Measurements from ENCODE around the gene FBLIM1.

Gene FBLIM1

GRCh38 chr1:15737324-15738319 is 21.0 kb upstream of the FBLIM1 start:
- H3K4ac ChIP-seq (ENCODE audit: low read depth in 1 of 2, low read length in 2 of 2), result no peak overlapping the region
- no peak overlapping the region for H2AK5ac ChIP-seq (ENCODE audit: low read length, severe bottlenecking)
- no peak overlapping the region for H2BK120ac ChIP-seq (ENCODE audit: low read depth, low read length)
- no peak overlapping the region for H4K91ac ChIP-seq (ENCODE audit: low read length)
- H2AFZ ChIP-seq (ENCODE audit: low read depth, low read length), result no peak overlapping the region
- H3K18ac ChIP-seq (ENCODE audit: low read depth in 1 of 2, low read length in 2 of 2), result no peak overlapping the region
- H3K27ac ChIP-seq (ENCODE audit: low read length, poor library complexity, severe bottlenecking), result no peak overlapping the region
- H3K4me1 ChIP-seq (ENCODE audit: control insufficient read depth, insufficient read depth, low read depth, low read length), result peaks cover 7% of the 10 kb centered on the region
- no peak overlapping the region for H3K4me2 ChIP-seq (ENCODE audit: low read length, poor library complexity, severe bottlenecking)
- peak overlapping the region in 1 of 2 experiments; percentile 1 for H3K14ac ChIP-seq (ENCODE audit: low read length in 2 of 2)
- H3K4me3 ChIP-seq (ENCODE audit: insufficient read depth in 1 of 2, low read depth in 1 of 2, low read length in 2 of 2), result no peak overlapping the region
- 89% methylated on average over 20 of the region's 20 CpGs for WGBS
- DNase-seq, result no peak
- no peak overlapping the region for H3K9ac ChIP-seq (ENCODE audit: low read length)
- H2BK5ac ChIP-seq (ENCODE audit: low read depth, low read length, poor library complexity, severe bottlenecking), result no peak overlapping the region
- no peaks in the 10 kb centered on the region for H3K9me3 ChIP-seq (ENCODE audit: control insufficient read depth, low read length)
- H3K36me3 ChIP-seq (ENCODE audit: control insufficient read depth in 1 of 2, insufficient read depth in 2 of 2, low read depth in 1 of 2, low read length in 2 of 2), result peaks cover 31 to 43% of the 10 kb centered on the region in 2 experiments
- no peaks in the 10 kb centered on the region for H3K79me1 ChIP-seq (replicated peaks; ENCODE audit: low read length, poor library complexity, severe bottlenecking)
- no peak overlapping the region for H2BK12ac ChIP-seq (ENCODE audit: low read length in 2 of 2)
- no peak overlapping the region for H2BK15ac ChIP-seq (ENCODE audit: low read depth, poor library complexity, severe bottlenecking)
- H3K27me3 ChIP-seq (ENCODE audit: control insufficient read depth in 1 of 2, insufficient read depth in 1 of 2, low read length in 2 of 2), result no peaks in the 10 kb centered on the region
- H4K8ac ChIP-seq (ENCODE audit: low read length), result no peak overlapping the region
- H3K23ac ChIP-seq (ENCODE audit: low read length in 2 of 2), result no peak overlapping the region

- Histone ChIP-seq H2BK5ac (ENCODE audit: low read depth, low read length, poor library complexity, severe bottlenecking) (no peak overlapping the region), H3K14ac (ENCODE audit: low read length in 2 of 2) (no peak overlapping the region), H2BK12ac (ENCODE audit: low read length in 2 of 2) (no peak overlapping the region), H3K9me3 (ENCODE audit: control insufficient read depth, low read length) (no peaks in the 10 kb centered on the region), H3K9ac (ENCODE audit: low read length) (no peak overlapping the region), H3K4me3 (ENCODE audit: insufficient read depth in 1 of 2, low read depth in 1 of 2, low read length in 2 of 2) (no peak overlapping the region), H3K4me2 (ENCODE audit: low read length, poor library complexity, severe bottlenecking) (no peak overlapping the region), H2BK120ac (ENCODE audit: low read depth, low read length) (no peak overlapping the region), H3K4ac (ENCODE audit: low read depth in 1 of 2, low read length in 2 of 2) (no peak overlapping the region), H3K18ac (ENCODE audit: low read depth in 1 of 2, low read length in 2 of 2) (no peak overlapping the region), H3K27me3 (ENCODE audit: control insufficient read depth in 1 of 2, insufficient read depth in 1 of 2, low read length in 2 of 2) (no peaks in the 10 kb centered on the region), H4K91ac (ENCODE audit: low read length) (no peak overlapping the region), H3K27ac (ENCODE audit: low read length, poor library complexity, severe bottlenecking) (no peak overlapping the region), H2BK15ac (ENCODE audit: low read depth, poor library complexity, severe bottlenecking) (no peak overlapping the region), H3K79me1 (replicated peaks; ENCODE audit: low read length, poor library complexity, severe bottlenecking) (no peaks in the 10 kb centered on the region), H3K4me1 (ENCODE audit: control insufficient read depth, insufficient read depth, low read depth, low read length) (peaks cover 7% of the 10 kb centered on the region), H3K36me3 (ENCODE audit: control insufficient read depth in 1 of 2, insufficient read depth in 2 of 2, low read depth in 1 of 2, low read length in 2 of 2) (peaks cover 21 to 34% of the 10 kb centered on the region in 2 experiments), H4K8ac (ENCODE audit: low read length) (no peak overlapping the region), H2AFZ (ENCODE audit: low read depth, low read length) (no peak overlapping the region), H2AK5ac (ENCODE audit: low read length, severe bottlenecking) (no peak overlapping the region), H3K23ac (ENCODE audit: low read length in 2 of 2) (no peak overlapping the region)
- WGBS, result 89% methylated on average over 15 of the region's 15 CpGs
- DNase-seq, result no peak
Measured at GRCh38 chr1:15738416-15739113, 20.0 kb upstream of the FBLIM1 start.

GRCh38 chr1:15739259-15739658 is 19.3 kb upstream of the FBLIM1 start:
- Histone ChIP-seq H2BK12ac (ENCODE audit: low read length in 2 of 2) (no peak overlapping the region), H3K4ac (ENCODE audit: low read depth in 1 of 2, low read length in 2 of 2) (no peak overlapping the region), H3K27me3 (ENCODE audit: control insufficient read depth in 1 of 2, insufficient read depth in 1 of 2, low read length in 2 of 2) (no peaks in the 10 kb centered on the region), H3K4me3 (ENCODE audit: insufficient read depth in 1 of 2, low read depth in 1 of 2, low read length in 2 of 2) (no peak overlapping the region), H3K18ac (ENCODE audit: low read depth in 1 of 2, low read length in 2 of 2) (no peak overlapping the region), H4K91ac (ENCODE audit: low read length) (no peak overlapping the region), H2BK120ac (ENCODE audit: low read depth, low read length) (no peak overlapping the region), H3K4me1 (ENCODE audit: control insufficient read depth, insufficient read depth, low read depth, low read length) (peaks cover 11% of the 10 kb centered on the region), H2BK5ac (ENCODE audit: low read depth, low read length, poor library complexity, severe bottlenecking) (no peak overlapping the region), H3K9me3 (ENCODE audit: control insufficient read depth, low read length) (no peaks in the 10 kb centered on the region), H3K27ac (ENCODE audit: low read length, poor library complexity, severe bottlenecking) (no peak overlapping the region), H3K9ac (ENCODE audit: low read length) (no peak overlapping the region), H2AK5ac (ENCODE audit: low read length, severe bottlenecking) (no peak overlapping the region), H3K79me1 (replicated peaks; ENCODE audit: low read length, poor library complexity, severe bottlenecking) (no peaks in the 10 kb centered on the region), H3K23ac (ENCODE audit: low read length in 2 of 2) (no peak overlapping the region), H2BK15ac (ENCODE audit: low read depth, poor library complexity, severe bottlenecking) (no peak overlapping the region), H4K8ac (ENCODE audit: low read length) (no peak overlapping the region), H3K14ac (ENCODE audit: low read length in 2 of 2) (no peak overlapping the region), H3K4me2 (ENCODE audit: low read length, poor library complexity, severe bottlenecking) (no peak overlapping the region), H3K36me3 (ENCODE audit: control insufficient read depth in 1 of 2, insufficient read depth in 2 of 2, low read depth in 1 of 2, low read length in 2 of 2) (peaks cover 14 to 30% of the 10 kb centered on the region in 2 experiments), H2AFZ (ENCODE audit: low read depth, low read length) (no peak overlapping the region)
- WGBS, result 87% methylated on average over 16 of the region's 16 CpGs
- DNase-seq, result no peak

- Histone ChIP-seq H3K36me3 (ENCODE audit: control insufficient read depth in 1 of 2, insufficient read depth in 2 of 2, low read depth in 1 of 2, low read length in 2 of 2) (peaks cover 9 to 27% of the 10 kb centered on the region in 2 experiments), H2BK120ac (ENCODE audit: low read depth, low read length) (no peak overlapping the region), H3K9ac (ENCODE audit: low read length) (no peak overlapping the region), H2AK5ac (ENCODE audit: low read length, severe bottlenecking) (no peak overlapping the region), H3K23ac (ENCODE audit: low read length in 2 of 2) (no peak overlapping the region), H3K4me1 (ENCODE audit: control insufficient read depth, insufficient read depth, low read depth, low read length) (peaks cover 12% of the 10 kb centered on the region), H3K27me3 (ENCODE audit: control insufficient read depth in 1 of 2, insufficient read depth in 1 of 2, low read length in 2 of 2) (no peaks in the 10 kb centered on the region), H3K27ac (ENCODE audit: low read length, poor library complexity, severe bottlenecking) (no peak overlapping the region), H3K79me1 (replicated peaks; ENCODE audit: low read length, poor library complexity, severe bottlenecking) (no peaks in the 10 kb centered on the region), H3K4ac (ENCODE audit: low read depth in 1 of 2, low read length in 2 of 2) (no peak overlapping the region), H3K4me2 (ENCODE audit: low read length, poor library complexity, severe bottlenecking) (no peak overlapping the region), H4K91ac (ENCODE audit: low read length) (no peak overlapping the region), H3K4me3 (ENCODE audit: insufficient read depth in 1 of 2, low read depth in 1 of 2, low read length in 2 of 2) (no peak overlapping the region), H3K9me3 (ENCODE audit: control insufficient read depth, low read length) (no peaks in the 10 kb centered on the region), H2BK12ac (ENCODE audit: low read length in 2 of 2) (no peak overlapping the region), H3K18ac (ENCODE audit: low read depth in 1 of 2, low read length in 2 of 2) (no peak overlapping the region), H2BK5ac (ENCODE audit: low read depth, low read length, poor library complexity, severe bottlenecking) (no peak overlapping the region), H2AFZ (ENCODE audit: low read depth, low read length) (no peak overlapping the region), H3K14ac (ENCODE audit: low read length in 2 of 2) (no peak overlapping the region), H4K8ac (ENCODE audit: low read length) (no peak overlapping the region), H2BK15ac (ENCODE audit: low read depth, poor library complexity, severe bottlenecking) (no peak overlapping the region)
- WGBS, result 80% methylated on average over 7 of the region's 7 CpGs
- DNase-seq, result no peak
Measured at GRCh38 chr1:15739745-15740144, 18.9 kb upstream of the FBLIM1 start.
